Smooth muscle cell (in vitro differentiated cells): Measurements from ENCODE around the gene GPC5. TPM values are rescaled to one million over a fixed set of nuclear protein-coding genes. Genes with fewer than 3 reads are reported as not detected.
A peak's percentile ranks its signal among the peaks of the same experiment; 100 is the strongest.

ENCODE experiments used
- DNase-seq: peaks from one replicate; lab custom pipeline; 2025; ENCODE audit not compliant: unreplicated experiment; lab: John Stamatoyannopoulos, UW
- H2AFZ ChIP-seq: fragments of 200-600 bp; sonication (generic); 2 replicates; pipeline ENCODE4 v1.6.0; 2016; ENCODE audit warnings: antibody characterized with exemption, low read depth, mild to moderate bottlenecking
- H3F3A ChIP-seq: fragments of 200-600 bp; sonication (generic); 2 replicates; pipeline ENCODE4 v1.6.0; 2017; ENCODE audit warnings: antibody characterized with exemption, low read depth
- H3K27ac ChIP-seq: fragments of 200-600 bp; sonication (generic); 2 replicates; pipeline ENCODE4 v1.5.1; 2016; ENCODE audit warnings: low read depth, mild to moderate bottlenecking
- H3K27me3 ChIP-seq: fragments of 200-600 bp; sonication (generic); 2 replicates; pipeline ENCODE4 v1.6.1; 2016; ENCODE audit warnings: low read depth, mild to moderate bottlenecking
- H3K36me3 ChIP-seq: fragments of 200-600 bp; sonication (generic); 2 replicates; pipeline ENCODE4 v1.5.1; 2016; ENCODE audit warnings: low read depth
- H3K4me1 ChIP-seq: fragments of 200-600 bp; sonication (generic); 2 replicates; pipeline ENCODE4 v1.5.1; 2016; ENCODE audit warnings: low read depth
- H3K4me2 ChIP-seq: fragments of 200-600 bp; sonication (generic); 2 replicates; pipeline ENCODE4 v1.6.0; 2016; ENCODE audit warnings: mild to moderate bottlenecking
- H3K4me3 ChIP-seq: fragments of 200-600 bp; sonication (generic); 2 replicates; pipeline ENCODE4 v1.5.1; 2016; ENCODE audit warnings: mild to moderate bottlenecking
- H3K79me2 ChIP-seq: fragments of 200-600 bp; sonication (generic); 2 replicates; pipeline ENCODE4 v1.6.0; 2016; ENCODE audit warnings: low read depth, mild to moderate bottlenecking
- H3K9ac ChIP-seq: fragments of 200-600 bp; sonication (generic); 2 replicates; pipeline ENCODE4 v1.6.0; 2016; ENCODE audit warnings: low read depth
- H3K9me3 ChIP-seq: fragments of 200-600 bp; sonication (generic); replicated peaks from 2 replicates; pipeline ENCODE4 v1.5.1; 2016; ENCODE audit warnings: low read depth
- H4K20me1 ChIP-seq: fragments of 200-600 bp; sonication (generic); 2 replicates; pipeline ENCODE4 v1.6.0; 2016; ENCODE audit warnings: low read depth
- CTCF ChIP-seq: fragments of 200-600 bp; sonication (generic); IDR thresholded peaks from 2 replicates; pipeline ENCODE4 v1.5.1; 2017; ENCODE audit warnings: borderline replicate concordance, mild to moderate bottlenecking, antibody characterized with exemption; ENCODE audit not compliant: insufficient read depth, poor library complexity, severe bottlenecking
- whole genome bisulfite sequencing: methylation state at CpG from one replicate; pipeline ENCODE4 v1.1.7; 2016; ENCODE audit warnings: low lambda C conversion rate; 5-methylcytosine and 5-hydroxymethylcytosine counted together
- polyA plus RNA-seq: library from polyadenylated mRNA; unstranded; fragments of >200 nt; fragmentation: Nextera tagmentation; extraction: Ambion mirVana; gene quantifications from 2 replicates; pipeline ENCODE4 v1.2.1, GENCODE V29; 2016
- total RNA-seq: library from RNA; depleted of rRNA; stranded (reverse); fragments of >200 nt; gene quantifications from 2 replicates; pipeline ENCODE4 v1.2.3, GENCODE V29; 2014

Gene GPC5
- total and polyA plus RNA-seq, 2 experiments from 2014 or later, result 0.99 to 1.0 TPM

- no peak for TF ChIP-seq CTCF
- Histone ChIP-seq H3K79me2 (no peaks in the 10 kb centered on the region), H3K4me3 (no peak overlapping the region), H3K36me3 (no peaks in the 10 kb centered on the region), H3K4me1 (peaks cover 6% of the 10 kb centered on the region), H4K20me1 (no peaks in the 10 kb centered on the region), H3K9me3 (no peaks in the 10 kb centered on the region), H3F3A (peaks cover 5% of the 10 kb centered on the region), H3K9ac (no peak overlapping the region), H2AFZ (no peak overlapping the region), H3K27me3 (no peaks in the 10 kb centered on the region), H3K27ac (no peak overlapping the region), H3K4me2 (no peak overlapping the region)
- no peak for DNase-seq
These were observed 404.5 kb downstream of the GPC5 start for GRCh38 chr13:91802957-91803356.

DNA sequence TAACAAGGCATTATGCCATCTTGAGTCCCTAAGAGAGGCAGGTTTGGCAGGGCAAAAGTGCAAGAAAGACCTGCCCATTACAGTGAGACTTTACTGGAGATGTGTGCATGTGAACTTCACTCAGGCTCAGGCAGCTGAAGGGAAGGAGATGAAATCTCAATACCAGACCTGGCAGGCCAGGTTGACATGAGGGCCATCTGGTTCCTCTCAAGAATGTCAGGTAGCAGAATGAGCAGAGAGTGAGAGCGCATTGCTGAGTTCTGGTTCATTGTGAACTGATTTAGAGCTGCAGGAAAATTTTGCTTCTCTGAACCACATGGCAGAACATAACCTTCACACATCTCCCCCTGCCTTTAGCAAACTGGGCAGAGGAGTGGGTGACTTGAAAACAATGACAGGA, 406.3 kb downstream of the GPC5 start:
- no peak overlapping the region for H3K4me2 ChIP-seq
- TF ChIP-seq CTCF, result no peak
- no peaks in the 10 kb centered on the region for H3K79me2 ChIP-seq
- no peak overlapping the region for H2AFZ ChIP-seq
- peaks cover 6% of the 10 kb centered on the region for H3K4me1 ChIP-seq
- H3F3A ChIP-seq, result peaks cover 5% of the 10 kb centered on the region
- WGBS, result 67% methylated on average over 1 of the region's 1 CpG
- no peaks in the 10 kb centered on the region for H4K20me1 ChIP-seq
- no peak overlapping the region for H3K9ac ChIP-seq
- no peaks in the 10 kb centered on the region for H3K36me3 ChIP-seq
- no peak overlapping the region for H3K4me3 ChIP-seq
- DNase-seq, result no peak
- no peak overlapping the region for H3K27ac ChIP-seq
- no peaks in the 10 kb centered on the region for H3K9me3 ChIP-seq
- H3K27me3 ChIP-seq, result no peaks in the 10 kb centered on the region

DNA sequence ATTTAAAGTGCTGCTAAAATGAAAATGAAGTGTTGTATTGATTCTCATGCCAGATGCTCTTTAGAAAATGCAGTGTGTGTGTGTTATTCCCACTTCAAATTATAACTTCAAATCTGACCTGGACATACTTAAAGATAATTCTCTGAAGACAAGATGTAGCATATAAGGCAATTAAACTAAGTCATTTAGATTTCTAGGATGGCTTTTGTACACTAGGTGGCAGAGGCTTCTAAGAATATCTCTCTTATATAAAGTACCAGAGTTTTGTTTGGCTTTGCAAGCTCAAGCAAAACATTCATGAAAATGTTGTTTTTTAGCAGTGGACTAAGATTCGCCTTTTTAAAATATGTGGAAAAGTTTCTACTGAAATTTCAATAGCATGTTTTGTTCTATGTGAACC, 407.2 kb downstream of the GPC5 start:
- H3K36me3 ChIP-seq, result no peaks in the 10 kb centered on the region
- no peak overlapping the region for H3K9ac ChIP-seq
- no peak for DNase-seq
- 85% methylated on average over 1 of the region's 1 CpG for WGBS
- no peaks in the 10 kb centered on the region for H3F3A ChIP-seq
- H3K4me2 ChIP-seq, result no peak overlapping the region
- peak; percentile 30 for TF ChIP-seq CTCF
- no peak overlapping the region for H3K27ac ChIP-seq
- no peaks in the 10 kb centered on the region for H4K20me1 ChIP-seq
- no peaks in the 10 kb centered on the region for H3K9me3 ChIP-seq
- H2AFZ ChIP-seq, result no peak overlapping the region
- H3K79me2 ChIP-seq, result no peaks in the 10 kb centered on the region
- no peaks in the 10 kb centered on the region for H3K27me3 ChIP-seq
- no peak overlapping the region for H3K4me3 ChIP-seq
- peaks cover 1% of the 10 kb centered on the region for H3K4me1 ChIP-seq

DNA sequence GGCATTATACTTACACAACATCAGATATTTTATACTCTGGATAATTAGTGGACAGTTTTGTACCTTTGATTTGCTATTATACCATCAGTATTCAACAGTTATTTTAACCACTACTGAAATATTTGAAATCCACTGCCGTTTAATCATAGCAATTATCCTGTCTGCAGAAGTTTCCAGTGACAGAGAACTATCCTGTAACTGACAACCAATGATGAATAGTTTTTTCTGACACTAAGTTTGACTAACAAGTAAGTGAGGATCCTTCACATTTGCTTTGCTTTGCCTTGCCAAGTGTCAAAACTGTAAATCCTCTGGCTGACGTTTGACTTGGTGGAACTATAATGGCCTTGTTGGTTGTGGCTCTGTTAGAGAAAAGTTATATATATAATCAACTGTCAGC, 410.7 kb downstream of the GPC5 start:
- Histone ChIP-seq H3F3A (no peaks in the 10 kb centered on the region), H3K4me3 (no peak overlapping the region), H3K36me3 (no peaks in the 10 kb centered on the region), H2AFZ (no peak overlapping the region), H3K4me1 (no peaks in the 10 kb centered on the region), H3K9ac (no peak overlapping the region), H4K20me1 (no peaks in the 10 kb centered on the region), H3K79me2 (no peaks in the 10 kb centered on the region), H3K27me3 (peaks cover 7% of the 10 kb centered on the region), H3K9me3 (no peaks in the 10 kb centered on the region), H3K4me2 (no peak overlapping the region), H3K27ac (no peak overlapping the region)
- no peak for DNase-seq
- WGBS, result 52% methylated on average over 2 of the region's 2 CpGs
- TF ChIP-seq CTCF, result no peak
